ENCODE measurements around the gene UBE2E2. TPM values are rescaled to one million over a fixed set of nuclear protein-coding genes. Genes with fewer than 3 reads are reported as not detected.

UBE2E2 gene
- total and polyA plus RNA-seq, 3 experiments from 2014 or later = 0.86 to 8.0 (median 0.92) TPM

- Mint-ChIP-seq H3K9me3 (no peaks in the 10 kb centered on the region), H3K4me1 (no peaks in the 10 kb centered on the region), H3K27ac (no peak overlapping the region), H3K36me3 (no peaks in the 10 kb centered on the region), H3K4me3 (no peak overlapping the region), H3K27me3 (peaks cover under 1 to 16% of the 10 kb centered on the region in 2 donors)
- Histone ChIP-seq H3K4me3 (ENCODE audit: low read length) (no peak overlapping the region), H3K36me3 (ENCODE audit: insufficient read depth, low read length) (no peaks in the 10 kb centered on the region), H3K9me3 (ENCODE audit: low read length) (no peaks in the 10 kb centered on the region), H3K27me3 (ENCODE audit: insufficient read depth, low read length, poor library complexity, severe bottlenecking) (no peaks in the 10 kb centered on the region), H3K4me1 (ENCODE audit: insufficient read depth, low read length) (no peaks in the 10 kb centered on the region), H3K27ac (ENCODE audit: low read depth, low read length) (no peak overlapping the region)
- ChIA-PET CTCF (no interaction called here), POLR2A (no interaction called here)
- DNase-seq = no peak
These were observed 363.4 kb downstream of the UBE2E2 start for GRCh38 chr3:23566499-23566898.

- Histone ChIP-seq H3K4me3 (ENCODE audit: low read length) (no peak overlapping the region), H3K9me3 (ENCODE audit: low read length) (no peaks in the 10 kb centered on the region), H3K27ac (ENCODE audit: low read depth, low read length) (no peak overlapping the region), H3K36me3 (ENCODE audit: insufficient read depth, low read length) (no peaks in the 10 kb centered on the region), H3K4me1 (ENCODE audit: insufficient read depth, low read length) (no peaks in the 10 kb centered on the region), H3K27me3 (ENCODE audit: insufficient read depth, low read length, poor library complexity, severe bottlenecking) (no peaks in the 10 kb centered on the region)
- Mint-ChIP-seq H3K27ac (no peak overlapping the region), H3K4me1 (no peaks in the 10 kb centered on the region), H3K9me3 (no peaks in the 10 kb centered on the region), H3K4me3 (no peak overlapping the region), H3K36me3 (no peaks in the 10 kb centered on the region), H3K27me3 (peaks cover 3 to 27% of the 10 kb centered on the region in 2 donors)
- POLR2A ChIA-PET = no interaction called here
- DNase-seq = no peak
- CTCF ChIA-PET = no interaction called here
These were observed 364.8 kb downstream of the UBE2E2 start for GRCh38 chr3:23567917-23568316.

- ChIA-PET POLR2A (no interaction called here), CTCF (no interaction called here)
- Histone ChIP-seq H3K4me1 (ENCODE audit: insufficient read depth, low read length) (no peaks in the 10 kb centered on the region), H3K27ac (ENCODE audit: low read depth, low read length) (no peak overlapping the region), H3K9me3 (ENCODE audit: low read length) (no peaks in the 10 kb centered on the region), H3K36me3 (ENCODE audit: insufficient read depth, low read length) (no peaks in the 10 kb centered on the region), H3K4me3 (ENCODE audit: low read length) (no peak overlapping the region), H3K27me3 (ENCODE audit: insufficient read depth, low read length, poor library complexity, severe bottlenecking) (no peaks in the 10 kb centered on the region)
- H3K27me3 Mint-ChIP-seq = peaks cover 3 to 24% of the 10 kb centered on the region in 2 donors
- no peak for DNase-seq
- H3K27ac Mint-ChIP-seq = no peak overlapping the region
- no peaks in the 10 kb centered on the region for H3K36me3 Mint-ChIP-seq
- no peak overlapping the region for H3K4me3 Mint-ChIP-seq
- H3K4me1 Mint-ChIP-seq = no peaks in the 10 kb centered on the region
- no peaks in the 10 kb centered on the region for H3K9me3 Mint-ChIP-seq
These were observed 370.7 kb downstream of the UBE2E2 start for GRCh38 chr3:23573827-23574226.

GRCh38 chr3:23574822-23575315 is 371.7 kb downstream of the UBE2E2 start:
- ChIA-PET POLR2A (no interaction called here), CTCF (no interaction called here)
- no peaks in the 10 kb centered on the region for H3K36me3 Mint-ChIP-seq

GRCh38 chr3:23575697-23576096 is 372.6 kb downstream of the UBE2E2 start:
- H3K27ac Mint-ChIP-seq = no peak overlapping the region
- H3K4me1 ChIP-seq (ENCODE audit: insufficient read depth, low read length) = no peaks in the 10 kb centered on the region
- H3K36me3 ChIP-seq (ENCODE audit: insufficient read depth, low read length) = no peaks in the 10 kb centered on the region
- H3K4me3 ChIP-seq (ENCODE audit: low read length) = no peak overlapping the region
- no peaks in the 10 kb centered on the region for H3K9me3 ChIP-seq (ENCODE audit: low read length)
- peaks cover 3 to 24% of the 10 kb centered on the region in 2 donors for H3K27me3 Mint-ChIP-seq
- no peak overlapping the region for H3K4me3 Mint-ChIP-seq
- ChIA-PET POLR2A (no interaction called here), CTCF (no interaction called here)
- H3K4me1 Mint-ChIP-seq = no peaks in the 10 kb centered on the region
- no peak overlapping the region for H3K27ac ChIP-seq (ENCODE audit: low read depth, low read length)
- H3K27me3 ChIP-seq (ENCODE audit: insufficient read depth, low read length, poor library complexity, severe bottlenecking) = no peaks in the 10 kb centered on the region
- no peak for DNase-seq
- no peaks in the 10 kb centered on the region for H3K36me3 Mint-ChIP-seq
- no peaks in the 10 kb centered on the region for H3K9me3 Mint-ChIP-seq

More at GRCh38 chr3:23574822-23575315, 371.7 kb downstream of the UBE2E2 start:
- H3K27me3 ChIP-seq (ENCODE audit: insufficient read depth, low read length, poor library complexity, severe bottlenecking) = no peaks in the 10 kb centered on the region
- no peaks in the 10 kb centered on the region for H3K4me1 Mint-ChIP-seq
- H3K27ac Mint-ChIP-seq = no peak overlapping the region
- no peaks in the 10 kb centered on the region for H3K4me1 ChIP-seq (ENCODE audit: insufficient read depth, low read length)
- no peaks in the 10 kb centered on the region for H3K9me3 Mint-ChIP-seq
- H3K36me3 ChIP-seq (ENCODE audit: insufficient read depth, low read length) = no peaks in the 10 kb centered on the region
- no peaks in the 10 kb centered on the region for H3K9me3 ChIP-seq (ENCODE audit: low read length)
- no peak overlapping the region for H3K4me3 ChIP-seq (ENCODE audit: low read length)
- H3K27ac ChIP-seq (ENCODE audit: low read depth, low read length) = no peak overlapping the region
- H3K27me3 Mint-ChIP-seq = peaks cover 3 to 24% of the 10 kb centered on the region in 2 donors
- no peak for DNase-seq
- no peak overlapping the region for H3K4me3 Mint-ChIP-seq

- Histone ChIP-seq H3K27me3 (ENCODE audit: insufficient read depth, low read length, poor library complexity, severe bottlenecking) (no peaks in the 10 kb centered on the region), H3K27ac (ENCODE audit: low read depth, low read length) (no peak overlapping the region), H3K4me3 (ENCODE audit: low read length) (no peak overlapping the region), H3K36me3 (ENCODE audit: insufficient read depth, low read length) (no peaks in the 10 kb centered on the region), H3K4me1 (ENCODE audit: insufficient read depth, low read length) (no peaks in the 10 kb centered on the region), H3K9me3 (ENCODE audit: low read length) (no peaks in the 10 kb centered on the region)
- ChIA-PET POLR2A (no interaction called here), CTCF (no interaction called here)
- peaks cover 3 to 23% of the 10 kb centered on the region in 2 donors for H3K27me3 Mint-ChIP-seq
- no peaks in the 10 kb centered on the region for H3K4me1 Mint-ChIP-seq
- H3K9me3 Mint-ChIP-seq = no peaks in the 10 kb centered on the region
- DNase-seq = no peak
- H3K27ac Mint-ChIP-seq = no peak overlapping the region
- no peak overlapping the region for H3K4me3 Mint-ChIP-seq
- no peaks in the 10 kb centered on the region for H3K36me3 Mint-ChIP-seq
These were observed 373.3 kb downstream of the UBE2E2 start for GRCh38 chr3:23576379-23576959.

- Histone ChIP-seq H3K9me3 (ENCODE audit: low read length) (no peaks in the 10 kb centered on the region), H3K4me3 (ENCODE audit: low read length) (no peak overlapping the region), H3K27ac (ENCODE audit: low read depth, low read length) (no peak overlapping the region), H3K4me1 (ENCODE audit: insufficient read depth, low read length) (no peaks in the 10 kb centered on the region), H3K27me3 (ENCODE audit: insufficient read depth, low read length, poor library complexity, severe bottlenecking) (no peaks in the 10 kb centered on the region), H3K36me3 (ENCODE audit: insufficient read depth, low read length) (no peaks in the 10 kb centered on the region)
- no peak for DNase-seq
- no peak overlapping the region for H3K27ac Mint-ChIP-seq
- ChIA-PET CTCF (no interaction called here), POLR2A (no interaction called here)
- H3K9me3 Mint-ChIP-seq = peaks cover 0 to 2% (median 0%) of the 10 kb centered on the region in 5 donors
- no peak overlapping the region for H3K4me3 Mint-ChIP-seq
- H3K27me3 Mint-ChIP-seq = no peaks in the 10 kb centered on the region
- H3K4me1 Mint-ChIP-seq = no peaks in the 10 kb centered on the region
- no peaks in the 10 kb centered on the region for H3K36me3 Mint-ChIP-seq
These were observed 377.1 kb downstream of the UBE2E2 start for GRCh38 chr3:23580096-23580713.

GRCh38 chr3:23583980-23584740 is 381.0 kb downstream of the UBE2E2 start:
- Histone ChIP-seq H3K27ac (ENCODE audit: low read depth, low read length) (no peak overlapping the region), H3K36me3 (ENCODE audit: insufficient read depth, low read length) (no peaks in the 10 kb centered on the region), H3K4me1 (ENCODE audit: insufficient read depth, low read length) (no peaks in the 10 kb centered on the region), H3K27me3 (ENCODE audit: insufficient read depth, low read length, poor library complexity, severe bottlenecking) (no peaks in the 10 kb centered on the region), H3K9me3 (ENCODE audit: low read length) (no peaks in the 10 kb centered on the region), H3K4me3 (ENCODE audit: low read length) (no peak overlapping the region)
- Mint-ChIP-seq H3K9me3 (peaks cover 0 to 4% (median 0%) of the 10 kb centered on the region in 5 donors), H3K27me3 (no peaks in the 10 kb centered on the region), H3K36me3 (no peaks in the 10 kb centered on the region), H3K4me3 (no peak overlapping the region), H3K4me1 (no peaks in the 10 kb centered on the region), H3K27ac (no peak overlapping the region)
- no peak for DNase-seq
- ChIA-PET CTCF (no interaction called here), POLR2A (no interaction called here)
